WTC11 (cell line): ENCODE measurements around the gene LIMS2. TPM values are rescaled to one million over a fixed set of nuclear protein-coding genes. Genes with fewer than 3 reads are reported as not detected.
A peak's percentile ranks its signal among the peaks of the same experiment; 100 is the strongest.

Experiments used
- ATAC-seq: fragments of 200-7000 bp; cut with Tn5 transposase; 2 replicates; pipeline ENCODE4 v1.10.0; 2021; ENCODE audit warnings: mild to moderate bottlenecking, moderate library complexity
- CTCF ChIA-PET: fragments of 300-600 bp; sonication (Branson Sonifier 250); formaldehyde crosslinking; loops from one replicate; lab custom pipeline; 2021; ENCODE audit warnings: antibody characterized with exemption; lab: Charles Lee
- POLR2A ChIA-PET: fragments of 350-600 bp; sonication (Branson Sonifier 250); formaldehyde crosslinking; loops from one replicate; lab custom pipeline; 2021; ENCODE audit warnings: antibody characterized with exemption; lab: Charles Lee
- DNase-seq: peaks from one replicate; pipeline ENCODE4 v3.0.0; 2021; ENCODE audit warnings: low spot score
- H3K27ac Mint-ChIP-seq: 2 replicates; pipeline ENCODE4 v1.8.0; 2021; ENCODE audit warnings: mixed read lengths
- H3K27me3 Mint-ChIP-seq: 2 replicates; pipeline ENCODE4 v1.8.0; 2021; ENCODE audit warnings: low read depth, mild to moderate bottlenecking, moderate library complexity, mixed read lengths
- H3K36me3 Mint-ChIP-seq: 2 replicates; pipeline ENCODE4 v1.8.0; 2021; ENCODE audit warnings: mixed read lengths
- H3K4me1 Mint-ChIP-seq: 2 replicates; pipeline ENCODE4 v1.8.0; 2022; ENCODE audit warnings: mixed read lengths
- H3K4me3 Mint-ChIP-seq: 2 replicates; pipeline ENCODE4 v1.8.0; 2021; ENCODE audit warnings: mild to moderate bottlenecking, moderate library complexity, mixed read lengths
- H3K9me3 Mint-ChIP-seq: 2 replicates; pipeline ENCODE4 v1.8.0; 2021; ENCODE audit warnings: mixed read lengths
- AR ChIP-seq: fragments of 250-450 bp; sonication (Bioruptor Pico); IDR thresholded peaks from 2 replicates; pipeline ENCODE4 v1.9.0; 2021; ENCODE audit warnings: mild to moderate bottlenecking
- ATF2 ChIP-seq: sonication (generic); formaldehyde crosslinking; IDR thresholded peaks from 2 replicates; pipeline ENCODE4 v1.8.1; 2022; ENCODE audit warnings: low read depth, missing genetic modification reagents, borderline replicate concordance
- CTCF ChIP-seq: fragments of 200-600 bp; IDR thresholded peaks from 2 replicates; pipeline ENCODE4 v1.8.0; 2022; ENCODE audit warnings: antibody characterized with exemption
- E2F1 ChIP-seq: sonication (generic); formaldehyde crosslinking; IDR thresholded peaks from 2 replicates; pipeline ENCODE4 v1.8.0; 2022; ENCODE audit warnings: mild to moderate bottlenecking, missing genetic modification reagents
- E2F4 ChIP-seq: sonication (generic); formaldehyde crosslinking; IDR thresholded peaks from 2 replicates; pipeline ENCODE4 v1.8.1; 2022; ENCODE audit warnings: low read depth, mild to moderate bottlenecking, moderate library complexity, missing genetic modification reagents, borderline replicate concordance
- E2F5 ChIP-seq: sonication (generic); formaldehyde crosslinking; IDR thresholded peaks from 2 replicates; pipeline ENCODE4 v1.8.1; 2022; ENCODE audit warnings: mild to moderate bottlenecking, moderate library complexity, missing genetic modification reagents
- ELF4 ChIP-seq: sonication (generic); formaldehyde crosslinking; IDR thresholded peaks from 2 replicates; pipeline ENCODE4 v1.8.1; 2022; ENCODE audit warnings: low read depth, mild to moderate bottlenecking, moderate library complexity, missing genetic modification reagents
- FOXP4 ChIP-seq: sonication (generic); formaldehyde crosslinking; IDR thresholded peaks from 2 replicates; pipeline ENCODE4 v1.8.0; 2022; ENCODE audit warnings: mild to moderate bottlenecking, missing genetic modification reagents
- HMGA2 ChIP-seq: fragments of 250-450 bp; sonication (Bioruptor Pico); IDR thresholded peaks from 2 replicates; pipeline ENCODE4 v1.4.0; 2021; ENCODE audit warnings: mild to moderate bottlenecking, moderate library complexity
- MXD4 ChIP-seq: fragments of 250-450 bp; sonication (Bioruptor Pico); IDR thresholded peaks from 2 replicates; pipeline ENCODE4 v1.8.0; 2021; ENCODE audit warnings: mild to moderate bottlenecking, moderate library complexity, borderline replicate concordance
- NFE2L1 ChIP-seq: sonication (generic); formaldehyde crosslinking; IDR thresholded peaks from 2 replicates; pipeline ENCODE4 v1.8.1; 2023; ENCODE audit warnings: missing genetic modification reagents
- NFYB ChIP-seq: sonication (generic); formaldehyde crosslinking; conservative IDR thresholded peaks from 2 replicates; pipeline ENCODE4 v1.8.0; 2022; ENCODE audit warnings: low read depth, missing genetic modification reagents
- PRRX2 ChIP-seq: fragments of 250-450 bp; sonication (Bioruptor Pico); IDR thresholded peaks from 2 replicates; pipeline ENCODE4 v1.8.0; 2021; ENCODE audit warnings: mild to moderate bottlenecking
- SMAD3 ChIP-seq: sonication (generic); formaldehyde crosslinking; IDR thresholded peaks from 2 replicates; pipeline ENCODE4 v1.8.0; 2022; ENCODE audit warnings: missing genetic modification reagents, mild to moderate bottlenecking, borderline replicate concordance
- TEAD4 ChIP-seq: sonication (generic); formaldehyde crosslinking; IDR thresholded peaks from 2 replicates; pipeline ENCODE4 v1.8.0; 2022; ENCODE audit warnings: mild to moderate bottlenecking, missing genetic modification reagents
- ZNF219 ChIP-seq: sonication (generic); formaldehyde crosslinking; IDR thresholded peaks from 2 replicates; pipeline ENCODE4 v1.8.0; 2023; ENCODE audit warnings: missing genetic modification reagents, mild to moderate bottlenecking, borderline replicate concordance
- ZNF232 ChIP-seq: sonication (generic); formaldehyde crosslinking; IDR thresholded peaks from 2 replicates; pipeline ENCODE4 v1.8.0; 2022; ENCODE audit warnings: mild to moderate bottlenecking, missing genetic modification reagents
- ZNF671 ChIP-seq: fragments of 250-450 bp; sonication (Bioruptor Pico); IDR thresholded peaks from 2 replicates; pipeline ENCODE4 v1.8.0; 2021; ENCODE audit warnings: mild to moderate bottlenecking
- total RNA-seq: library from RNA; stranded (reverse); gene quantifications from 3 replicates; pipeline ENCODE4 v1.2.3, GENCODE V29; 2021

Gene LIMS2
- total RNA-seq, 1 experiment from 2014 or later, result 2.4 TPM

- H3K27me3 Mint-ChIP-seq, result no peaks in the 10 kb centered on the region
Measured at GRCh38 chr2:127709336-127709735, 34.0 kb upstream of the LIMS2 start.

GRCh38 chr2:127707890-127708648, 32.7 kb upstream of the LIMS2 start:
- TF ChIP-seq E2F1 (no peak), ELF4 (no peak), TEAD4 (CRISPR knock-in tag) (no peak), E2F4 (CRISPR knock-in tag) (no peak), ZNF232 (CRISPR knock-in tag) (no peak), ZNF219 (CRISPR knock-in tag) (no peak), NFE2L1 (CRISPR knock-in tag) (no peak), ZNF671 (no peak), SMAD3 (no peak), CTCF (no peak), MXD4 (CRISPR knock-in tag) (no peak), AR (CRISPR knock-in tag) (no peak), FOXP4 (no peak), PRRX2 (CRISPR knock-in tag) (no peak), ATF2 (CRISPR knock-in tag) (no peak)
- ChIA-PET CTCF (interaction anchor here (1.4 kb wide), 1 partner anchor 12 kb away, joined by 5 read pairs; no protein-coding TSS in a partner anchor), POLR2A (no interaction called here)
- Mint-ChIP-seq H3K36me3 (peaks cover 57% of the 10 kb centered on the region), H3K27me3 (no peaks in the 10 kb centered on the region), H3K9me3 (no peaks in the 10 kb centered on the region), H3K4me1 (peaks cover 5% of the 10 kb centered on the region; the same call in 1 of the 2 replicates), H3K4me3 (no peak overlapping the region), H3K27ac (peak overlapping the region; percentile 32; the same call in 1 of the 2 replicates)
- DNase-seq (no peak), ATAC-seq (no peak)

More at GRCh38 chr2:127709336-127709735, 34.0 kb upstream of the LIMS2 start:
- Mint-ChIP-seq H3K9me3 (no peaks in the 10 kb centered on the region), H3K27ac (no peak overlapping the region), H3K4me1 (no peaks in the 10 kb centered on the region), H3K4me3 (no peak overlapping the region), H3K36me3 (peaks cover 56% of the 10 kb centered on the region)
- TF ChIP-seq HMGA2 (CRISPR knock-in tag) (no peak), NFYB (no peak), E2F5 (no peak)
- CTCF ChIA-PET, result no interaction called here
- DNase-seq (no peak), ATAC-seq (no peak)
- POLR2A ChIA-PET, result no interaction called here
